Adrenal gland (tissue), 5 donors: ENCODE results near the gene EHMT1.

Experiments
- CTCF ChIP-seq, 6 experiments: fragments of 450-650 bp in 4 of 6; fragments of 200-600 bp in 2 of 6; sonication (generic) in 1 of 6; IDR thresholded peaks; 1 replicate in 5 of 6; 2 replicates in 1 of 6; pipeline versions ENCODE4 v1.5.1 to v1.8.0; 2016 to 2021; ENCODE audit warnings: antibody characterized with exemption in 6 of 6, mild to moderate bottlenecking in 2 of 6, moderate library complexity in 1 of 6
- POLR2A ChIP-seq, 2 donors: fragments of 450-650 bp; IDR thresholded peaks; one replicate each; pipeline ENCODE4 v1.6.1; 2017; ENCODE audit warnings: antibody characterized with exemption in 2 of 2, mild to moderate bottlenecking in 2 of 2, moderate library complexity in 1 of 2
- donor health status: DM: no; HTN: no; CAD: no.

- TF ChIP-seq CTCF (IDR thresholded peaks at IDR 0.05), result no peak
- TF ChIP-seq POLR2A (IDR thresholded peaks at IDR 0.05), result no peak
These were observed 6.1 kb upstream of the EHMT1 start for GRCh38 chr9:137612741-137613142.
